HEK293T (cell line): ENCODE measurements around the gene WDR38.
"Not testable (repeated sequence)": the region's sequence is repeated elsewhere in the genome, so short reads cannot be mapped to it uniquely, and the experiment has no call there.

Experiments used
- CTCF ChIA-PET: fragments of 350-600 bp; formaldehyde crosslinking; extraction: SDS; loops from one replicate; lab custom pipeline; 2021; ENCODE audit warnings: antibody characterized with exemption, inconsistent platforms; lab: Yijun Ruan, JAX
- POLR2A ChIA-PET: fragments of 350-600 bp; formaldehyde crosslinking; extraction: SDS; loops from one replicate; lab custom pipeline; 2020; ENCODE audit warnings: antibody characterized with exemption, inconsistent platforms; lab: Yijun Ruan, JAX
- DNase-seq: peaks from one replicate; pipeline ENCODE4 v3.0.0; 2012; ENCODE audit warnings: mixed read lengths; ENCODE audit errors: extremely low spot score
- ARNT ChIP-seq: fragments of 450-650 bp; IDR thresholded peaks from 2 replicates; pipeline ENCODE4 v1.6.1; 2017; ENCODE audit warnings: mild to moderate bottlenecking
- BHLHE40 ChIP-seq: fragments of 450-650 bp; IDR thresholded peaks from 2 replicates; pipeline ENCODE4 v1.6.1; 2016; ENCODE audit warnings: mild to moderate bottlenecking, moderate library complexity, borderline replicate concordance
- CTBP1 ChIP-seq: fragments of 450-650 bp; IDR thresholded peaks from 2 replicates; pipeline ENCODE4 v1.6.1; 2016; ENCODE audit warnings: borderline replicate concordance
- ELF4 ChIP-seq: fragments of 450-650 bp; IDR thresholded peaks from 2 replicates; pipeline ENCODE4 v1.6.1; 2017; ENCODE audit warnings: antibody characterized with exemption
- FOXA1 ChIP-seq: fragments of 450-650 bp; IDR thresholded peaks from 2 replicates; pipeline ENCODE4 v1.6.1; 2016; ENCODE audit warnings: mild to moderate bottlenecking
- FOXK2 ChIP-seq: fragments of 450-650 bp; IDR thresholded peaks from 2 replicates; pipeline ENCODE4 v1.6.1; 2016; ENCODE audit warnings: mild to moderate bottlenecking
- FOXM1 ChIP-seq: fragments of 450-650 bp; IDR thresholded peaks from 2 replicates; pipeline ENCODE4 v1.6.1; 2017; ENCODE audit warnings: mild to moderate bottlenecking, borderline replicate concordance
- HDGF ChIP-seq: fragments of 450-650 bp; IDR thresholded peaks from 2 replicates; pipeline ENCODE4 v1.6.1; 2017; ENCODE audit warnings: antibody characterized with exemption, borderline replicate concordance
- L3MBTL2 ChIP-seq: fragments of 450-650 bp; conservative IDR thresholded peaks from 2 replicates; pipeline ENCODE4 v1.6.1; 2016; ENCODE audit warnings: mild to moderate bottlenecking
- LEF1 ChIP-seq: fragments of 450-650 bp; IDR thresholded peaks from 2 replicates; pipeline ENCODE4 v1.6.1; 2017; ENCODE audit warnings: mild to moderate bottlenecking, borderline replicate concordance
- NFRKB ChIP-seq: fragments of 450-650 bp; IDR thresholded peaks from 2 replicates; pipeline ENCODE4 v1.6.1; 2016; ENCODE audit warnings: mild to moderate bottlenecking, moderate library complexity
- PKNOX1 ChIP-seq: fragments of 450-650 bp; IDR thresholded peaks from 2 replicates; pipeline ENCODE4 v1.6.1; 2016
- SP1 ChIP-seq: fragments of 450-650 bp; IDR thresholded peaks from 2 replicates; pipeline ENCODE4 v1.6.1; 2017
- SUZ12 ChIP-seq: fragments of 450-650 bp; IDR thresholded peaks from 2 replicates; pipeline ENCODE4 v1.6.1; 2016; ENCODE audit warnings: mild to moderate bottlenecking
- TARDBP ChIP-seq: fragments of 450-650 bp; IDR thresholded peaks from 2 replicates; pipeline ENCODE4 v1.6.1; 2016
- ZNF384 ChIP-seq: fragments of 450-650 bp; IDR thresholded peaks from 2 replicates; pipeline ENCODE4 v1.6.1; 2016

WDR38 gene

GRCh38 chr9:124841075-124841821 is 12.0 kb upstream of the WDR38 start:
- TF ChIP-seq FOXM1 (no peak), HDGF (no peak), CTBP1 (no peak), ZNF384 (no peak), ELF4 (no peak), SP1 (no peak), FOXA1 (no peak), NFRKB (no peak), PKNOX1 (no peak), ARNT (no peak), L3MBTL2 (no peak), BHLHE40 (no peak)
- no peak for DNase-seq
- POLR2A ChIA-PET: interaction anchor here (1.0 kb wide), 1 partner anchor 21 kb away, joined by 3 read pairs; the partner anchor contains the start of gene ARPC5L
- CTCF ChIA-PET: interaction anchor here (0.6 to 3.0 kb wide), 8 partner anchors 7 to 68 kb away, joined by 3 to 30 read pairs (median 6); partner anchors contain the start of genes OLFML2A and WDR38

GRCh38 chr9:124843456-124844034 is 9.7 kb upstream of the WDR38 start:
- no peak for DNase-seq
- POLR2A ChIA-PET: interaction anchor here (0.6 to 0.7 kb wide), 2 partner anchors 19 to 20 kb away, joined by 3 to 4 read pairs; partner anchors contain the start of genes ARPC5L and RPL35
- TF ChIP-seq TARDBP: no peak
- TF ChIP-seq LEF1: no peak
- no peak for TF ChIP-seq SUZ12
- TF ChIP-seq FOXK2: no peak
- TF ChIP-seq NFRKB: no peak
- TF ChIP-seq FOXM1: no peak
- TF ChIP-seq HDGF: no peak
- no peak for TF ChIP-seq ZNF384
- CTCF ChIA-PET: interaction anchor here (1.3 kb wide), 1 partner anchor 9 kb away, joined by 11 read pairs; the partner anchor contains the start of gene WDR38

GRCh38 chr9:124844291-124844690 is 9.0 kb upstream of the WDR38 start:
- ChIA-PET POLR2A (no interaction called here), CTCF (no interaction called here)
- DNase-seq: no peak
- TF ChIP-seq ZNF384 (no peak), SUZ12 (no peak), L3MBTL2 (no peak), NFRKB (no peak), TARDBP (no peak)

GRCh38 chr9:124846467-124846866 is 6.8 kb upstream of the WDR38 start:
- POLR2A ChIA-PET: interaction anchor here (1.3 kb wide), 1 partner anchor 76 kb away, joined by 3 read pairs; no protein-coding TSS in a partner anchor
- CTCF ChIA-PET: interaction anchor here (1.2 kb wide), 1 partner anchor 69 kb away, joined by 4 read pairs; no protein-coding TSS in a partner anchor
- not testable (repeated sequence) for DNase-seq

GRCh38 chr9:124846969-124847368 is 6.3 kb upstream of the WDR38 start:
- ChIA-PET POLR2A (interaction anchor here (1.3 kb wide), 1 partner anchor 77 kb away, joined by 3 read pairs; no protein-coding TSS in a partner anchor), CTCF (interaction anchor here (0.7 to 1.2 kb wide), 2 partner anchors 55 to 70 kb away, joined by 4 read pairs; no protein-coding TSS in a partner anchor)
- TF ChIP-seq PKNOX1 (no peak), SUZ12 (no peak), ARNT (no peak), SP1 (no peak), NFRKB (no peak), LEF1 (no peak), ZNF384 (no peak), ELF4 (no peak), FOXA1 (no peak), CTBP1 (no peak), BHLHE40 (no peak), FOXK2 (no peak), FOXM1 (no peak), TARDBP (no peak)
- DNase-seq: no peak

- CTCF ChIA-PET: interaction anchor here (1.1 to 8.0 kb wide), 2 partner anchors 70 to 76 kb away, joined by 3 to 244 read pairs; partner anchors contain the start of genes NR6A1 and OLFML2A
- DNase-seq: no peak
- POLR2A ChIA-PET: interaction anchor here (1.4 kb wide), 1 partner anchor 391 kb away, joined by 3 read pairs; the partner anchor contains the start of gene HSPA5
- TF ChIP-seq L3MBTL2: no peak
- TF ChIP-seq ZNF384: no peak
- TF ChIP-seq BHLHE40: no peak
These were observed 3.5 kb upstream of the WDR38 start for GRCh38 chr9:124849801-124850200.
